Left cardiac atrium (tissue), 4 donors: ENCODE measurements around the gene KCTD12. TPM values are rescaled to one million over a fixed set of nuclear protein-coding genes. Genes with fewer than 3 reads are reported as not detected.
A peak's percentile ranks its signal among the peaks of the same experiment; 100 is the strongest.
"Not testable (repeated sequence)": the region's sequence is repeated elsewhere in the genome, so short reads cannot be mapped to it uniquely, and the experiment has no call there.

Source experiments
- ATAC-seq, 2 donors: fragments of 200-7000 bp; cut with Tn5 transposase; one replicate each; pipeline ENCODE4 v1.9.1; 2020; ENCODE audit warnings: mild to moderate bottlenecking in 2 of 2, moderate library complexity in 2 of 2
- DNase-seq: peaks from one replicate; pipeline ENCODE4 v3.0.0-alpha.2; 2020
- intact Hi-C, 2 donors: fragments of 100-400 bp; cut with DNase I; formaldehyde crosslinking; loops; one replicate each; pipeline versions ENCODE4 v1.14.1 to v1.15.1; 2022 to 2023
- long read RNA-seq: library from polyadenylated mRNA; unstranded; transcript quantifications from one replicate; pipeline ENCODE4 v2.0.0, GENCODE V29; 2021
- total RNA-seq, 2 donors: library from RNA; stranded (reverse); fragmentation: NEBNext Ultra II Directional; extraction: Animal tissue kit (Norgen Biotek cat#: 25700); gene quantifications; one replicate each; pipeline ENCODE4 v1.2.1, GENCODE V29; 2021
- donor health status: DM: no; HTN: yes; CAD: no.
- donor health status: DM: no; HTN: yes; CAD: no; lungs with severe emphysema.
- donor health status: DM: yes; HTN: yes; CAD: no.
- donor health status: Dilated cardiomyopathy.

Gene KCTD12
- 10 to 100 TPM; 67.1 to 67.9 TPM for total RNA-seq
- long read RNA-seq, full-length matches to known transcripts: 8 of 8 reads
- long read RNA-seq, partial matches to known transcripts: 0 of 8 reads
- long read RNA-seq, other reads (novel, unspliced or antisense): 0 of 8 reads

- ATAC-seq (peak; percentile 85), DNase-seq (peak; percentile 94)
- intact Hi-C loops: loop anchor here in 1 of 2 donors (5.0 to 10.0 kb wide), 2 partner anchors 62 to 409 kb away; no protein-coding TSS in a partner anchor
Observed at GRCh38 chr13:76886292-76887075, at the start of gene KCTD12. Gene KCTD12 (minus strand): TSS chr13:76886405. CDS start chr13:76886148, 257 bp downstream.

- no peak for DNase-seq
- intact Hi-C loops: no loop called here
- ATAC-seq: no peak
Observed at GRCh38 chr13:76934671-76935070, 48.5 kb upstream of the KCTD12 start.

- intact Hi-C loops: no loop called here
- DNase-seq (no peak), ATAC-seq (no peak)
Observed at GRCh38 chr13:76932076-76932475, 45.9 kb upstream of the KCTD12 start.

GRCh38 chr13:76929851-76930374 lies 43.7 kb upstream of the KCTD12 start:
- DNase-seq: no peak
- intact Hi-C loops: no loop called here
- ATAC-seq: no peak

GRCh38 chr13:76929320-76929719 lies 43.1 kb upstream of the KCTD12 start:
- DNase-seq: no peak
- ATAC-seq: no peak
- intact Hi-C loops: no loop called here

GRCh38 chr13:76928456-76928855 lies 42.3 kb upstream of the KCTD12 start:
- intact Hi-C loops: no loop called here
- DNase-seq (no peak), ATAC-seq (no peak)

GRCh38 chr13:76927955-76928354 lies 41.8 kb upstream of the KCTD12 start:
- no peak for DNase-seq
- no peak for ATAC-seq
- intact Hi-C loops: no loop called here

GRCh38 chr13:76925115-76925514 lies 38.9 kb upstream of the KCTD12 start:
- DNase-seq (no peak), ATAC-seq (no peak)
- intact Hi-C loops: no loop called here

- intact Hi-C loops: no loop called here
- no peak for ATAC-seq
- DNase-seq: no peak
Observed at GRCh38 chr13:76921516-76921915, 35.3 kb upstream of the KCTD12 start.

GRCh38 chr13:76917755-76918481 lies 31.7 kb upstream of the KCTD12 start:
- intact Hi-C loops: not testable (repeated sequence)
- DNase-seq (peak; percentile 30), ATAC-seq (peak; percentile 41 to 81)

- DNase-seq: no peak
- ATAC-seq: no peak
- intact Hi-C loops: no loop called here
Observed at GRCh38 chr13:76917095-76917494, 30.9 kb upstream of the KCTD12 start.

GRCh38 chr13:76913898-76914297 lies 27.7 kb upstream of the KCTD12 start:
- intact Hi-C loops: no loop called here
- DNase-seq (no peak), ATAC-seq (no peak)

- DNase-seq (no peak), ATAC-seq (no peak)
- intact Hi-C loops: no loop called here
Observed at GRCh38 chr13:76912476-76912875, 26.3 kb upstream of the KCTD12 start.

- intact Hi-C loops: loop anchor here (5.0 to 10.0 kb wide), 4 partner anchors 237 to 1220 kb away; no protein-coding TSS in a partner anchor
- no peak for DNase-seq
- ATAC-seq: peak in 1 of 2 donors; percentile 66
Observed at GRCh38 chr13:76904507-76904906, 18.3 kb upstream of the KCTD12 start.

- intact Hi-C loops: loop anchor here (5.0 to 10.0 kb wide), 4 partner anchors 236 to 1219 kb away; no protein-coding TSS in a partner anchor
- ATAC-seq: peak; percentile 87 to 89
- peak; percentile 48 for DNase-seq
Observed at GRCh38 chr13:76903544-76904162, 17.4 kb upstream of the KCTD12 start.

GRCh38 chr13:76899066-76899465 lies 12.9 kb upstream of the KCTD12 start:
- intact Hi-C loops, DNase-seq, ATAC-seq: not testable (repeated sequence)

- not testable (repeated sequence) for ATAC-seq, DNase-seq
Observed at GRCh38 chr13:76897171-76897570, 11.0 kb upstream of the KCTD12 start.

GRCh38 chr13:76894401-76895110 lies 8.4 kb upstream of the KCTD12 start:
- peak in 1 of 2 donors; percentile 42 for ATAC-seq
- intact Hi-C loops: no loop called here
- no peak for DNase-seq

More at GRCh38 chr13:76897171-76897570, 11.0 kb upstream of the KCTD12 start:
- intact Hi-C loops: not testable (repeated sequence)

- ATAC-seq: no peak
- intact Hi-C loops: no loop called here
- DNase-seq: no peak
Observed at GRCh38 chr13:76892488-76892887, 6.3 kb upstream of the KCTD12 start.
